Chondrocyte (in vitro differentiated cells): ENCODE data around the gene NRTN. TPM values are rescaled to one million over a fixed set of nuclear protein-coding genes. Genes with fewer than 3 reads are reported as not detected.
"Not testable (repeated sequence)": the region's sequence is repeated elsewhere in the genome, so short reads cannot be mapped to it uniquely, and the experiment has no call there.

Experiments used
- DNase-seq: peaks from one replicate; pipeline ENCODE4 v3.0.0; 2021; ENCODE audit warnings: mixed read lengths, low spot score
- H3K27ac Mint-ChIP-seq: one replicate; pipeline ENCODE4 v1.8.0; 2021; ENCODE audit warnings: mild to moderate bottlenecking, moderate library complexity, mixed read lengths; ENCODE audit not compliant: unreplicated experiment
- H3K27me3 Mint-ChIP-seq: 2 replicates; pipeline ENCODE4 v1.8.0; 2021; ENCODE audit warnings: low read depth, mixed read lengths
- H3K36me3 Mint-ChIP-seq: 2 replicates; pipeline ENCODE4 v1.8.0; 2021; ENCODE audit warnings: low read depth, mixed read lengths
- H3K4me1 Mint-ChIP-seq: 2 replicates; pipeline ENCODE4 v1.8.0; 2021; ENCODE audit warnings: low read depth, mild to moderate bottlenecking, mixed read lengths
- H3K4me3 Mint-ChIP-seq: one replicate; pipeline ENCODE4 v1.8.0; 2021; ENCODE audit warnings: mild to moderate bottlenecking, moderate library complexity, mixed read lengths; ENCODE audit not compliant: unreplicated experiment
- H3K9me3 Mint-ChIP-seq: 2 replicates; pipeline ENCODE4 v1.8.0; 2021; ENCODE audit warnings: low read depth, mixed read lengths
- total RNA-seq: library from RNA; stranded (reverse); gene quantifications from 3 replicates; pipeline ENCODE4 v1.2.1, GENCODE V29; 2021
- TF ChIP-seq, protein P1 (sequence below): fragments of 200-600 bp; sonication (generic); IDR thresholded peaks from 2 replicates; pipeline ENCODE4 v1.5.0; 2021; ENCODE audit warnings: antibody characterized with exemption, mild to moderate bottlenecking, moderate library complexity

Gene NRTN
- total RNA-seq, 1 donor from 2014 or later, result 0.77 TPM

- H3K27me3 Mint-ChIP-seq, result no peaks in the 10 kb centered on the region
- TF ChIP-seq, protein P1, sequence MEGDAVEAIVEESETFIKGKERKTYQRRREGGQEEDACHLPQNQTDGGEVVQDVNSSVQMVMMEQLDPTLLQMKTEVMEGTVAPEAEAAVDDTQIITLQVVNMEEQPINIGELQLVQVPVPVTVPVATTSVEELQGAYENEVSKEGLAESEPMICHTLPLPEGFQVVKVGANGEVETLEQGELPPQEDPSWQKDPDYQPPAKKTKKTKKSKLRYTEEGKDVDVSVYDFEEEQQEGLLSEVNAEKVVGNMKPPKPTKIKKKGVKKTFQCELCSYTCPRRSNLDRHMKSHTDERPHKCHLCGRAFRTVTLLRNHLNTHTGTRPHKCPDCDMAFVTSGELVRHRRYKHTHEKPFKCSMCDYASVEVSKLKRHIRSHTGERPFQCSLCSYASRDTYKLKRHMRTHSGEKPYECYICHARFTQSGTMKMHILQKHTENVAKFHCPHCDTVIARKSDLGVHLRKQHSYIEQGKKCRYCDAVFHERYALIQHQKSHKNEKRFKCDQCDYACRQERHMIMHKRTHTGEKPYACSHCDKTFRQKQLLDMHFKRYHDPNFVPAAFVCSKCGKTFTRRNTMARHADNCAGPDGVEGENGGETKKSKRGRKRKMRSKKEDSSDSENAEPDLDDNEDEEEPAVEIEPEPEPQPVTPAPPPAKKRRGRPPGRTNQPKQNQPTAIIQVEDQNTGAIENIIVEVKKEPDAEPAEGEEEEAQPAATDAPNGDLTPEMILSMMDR, result no peak
- H3K9me3 Mint-ChIP-seq, result no peaks in the 10 kb centered on the region
- H3K4me1 Mint-ChIP-seq, result no peaks in the 10 kb centered on the region
- no peaks in the 10 kb centered on the region for H3K36me3 Mint-ChIP-seq
- peak overlapping the region; percentile 86 for H3K27ac Mint-ChIP-seq
- no peak for DNase-seq
- no peak overlapping the region for H3K4me3 Mint-ChIP-seq
Observed at GRCh38 chr19:5773276-5773675, 31.6 kb upstream of the NRTN start.

GRCh38 chr19:5774921-5775320 lies 29.9 kb upstream of the NRTN start:
- DNase-seq, result no peak

GRCh38 chr19:5775668-5776309 lies 29.1 kb upstream of the NRTN start:
- no peaks in the 10 kb centered on the region for H3K4me1 Mint-ChIP-seq
- H3K36me3 Mint-ChIP-seq, result no peaks in the 10 kb centered on the region
- no peak overlapping the region for H3K27ac Mint-ChIP-seq
- no peak overlapping the region for H3K4me3 Mint-ChIP-seq
- H3K9me3 Mint-ChIP-seq, result no peaks in the 10 kb centered on the region
- no peaks in the 10 kb centered on the region for H3K27me3 Mint-ChIP-seq
- TF ChIP-seq, protein P1, result no peak
- DNase-seq, result no peak

More at GRCh38 chr19:5774921-5775320, 29.9 kb upstream of the NRTN start:
- H3K4me1 Mint-ChIP-seq, result no peaks in the 10 kb centered on the region
- no peaks in the 10 kb centered on the region for H3K36me3 Mint-ChIP-seq
- no peak overlapping the region for H3K4me3 Mint-ChIP-seq
- TF ChIP-seq, protein P1, result no peak
- no peaks in the 10 kb centered on the region for H3K27me3 Mint-ChIP-seq
- H3K27ac Mint-ChIP-seq, result no peak overlapping the region
- no peaks in the 10 kb centered on the region for H3K9me3 Mint-ChIP-seq

- DNase-seq, result no peak
- no peaks in the 10 kb centered on the region for H3K4me1 Mint-ChIP-seq
- H3K27me3 Mint-ChIP-seq, result no peaks in the 10 kb centered on the region
- H3K27ac Mint-ChIP-seq, result no peak overlapping the region
- no peak overlapping the region for H3K4me3 Mint-ChIP-seq
- H3K9me3 Mint-ChIP-seq, result no peaks in the 10 kb centered on the region
- no peaks in the 10 kb centered on the region for H3K36me3 Mint-ChIP-seq
- TF ChIP-seq, protein P1, result no peak
Observed at GRCh38 chr19:5778402-5778801, 26.5 kb upstream of the NRTN start.

GRCh38 chr19:5780916-5781315 lies 24.0 kb upstream of the NRTN start:
- not testable (repeated sequence) for H3K36me3 Mint-ChIP-seq, H3K4me3 Mint-ChIP-seq, H3K27ac Mint-ChIP-seq, H3K9me3 Mint-ChIP-seq, H3K27me3 Mint-ChIP-seq, H3K4me1 Mint-ChIP-seq, DNase-seq

GRCh38 chr19:5782322-5782721 lies 22.5 kb upstream of the NRTN start:
- DNase-seq, result no peak
- H3K9me3 Mint-ChIP-seq, result no peaks in the 10 kb centered on the region
- no peaks in the 10 kb centered on the region for H3K27me3 Mint-ChIP-seq
- no peak overlapping the region for H3K27ac Mint-ChIP-seq
- no peaks in the 10 kb centered on the region for H3K4me1 Mint-ChIP-seq
- peaks cover 7% of the 10 kb centered on the region for H3K36me3 Mint-ChIP-seq
- H3K4me3 Mint-ChIP-seq, result no peak overlapping the region
- TF ChIP-seq, protein P1, result no peak
